Esophagus muscularis mucosa (tissue), 4 donors: ENCODE measurements around the gene CCR6.

ENCODE experiments used
- EP300 ChIP-seq: sonication (generic); formaldehyde crosslinking; IDR thresholded peaks from one replicate; pipeline ENCODE4 v1.6.1; 2017; ENCODE audit warnings: antibody characterized with exemption
- POLR2A ChIP-seq: fragments of 450-650 bp; IDR thresholded peaks from one replicate; pipeline ENCODE4 v1.6.1; 2017; ENCODE audit warnings: antibody characterized with exemption, moderate library complexity, mild to moderate bottlenecking, low read depth
- TF ChIP-seq, protein P1 (sequence below), 3 experiments: fragments of 200-600 bp in 2 of 3; fragments of 450-650 bp in 1 of 3; sonication (generic) in 2 of 3; IDR thresholded peaks; one replicate each; pipeline ENCODE4 v1.5.1; 2017 to 2019; ENCODE audit warnings: antibody characterized with exemption in 3 of 3, mild to moderate bottlenecking in 2 of 3, moderate library complexity in 1 of 3

DNA sequence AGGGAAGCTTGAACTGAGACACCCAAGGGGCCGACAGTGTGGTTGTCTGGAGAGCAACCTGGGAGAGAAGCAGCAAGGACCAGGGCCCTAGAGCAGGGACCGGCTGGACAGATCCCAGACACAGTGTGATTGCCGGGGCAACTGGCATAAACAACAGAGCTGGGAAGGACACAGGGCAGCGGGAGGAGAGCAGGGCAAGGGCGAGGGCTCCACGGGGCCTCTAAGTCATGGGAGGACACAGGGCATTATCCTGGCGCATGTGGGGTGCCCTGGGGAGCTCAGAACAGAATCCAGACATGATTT, 31.1 kb upstream of the CCR6 start:
- TF ChIP-seq POLR2A (no peak), EP300 (no peak)
- TF ChIP-seq, protein P1, sequence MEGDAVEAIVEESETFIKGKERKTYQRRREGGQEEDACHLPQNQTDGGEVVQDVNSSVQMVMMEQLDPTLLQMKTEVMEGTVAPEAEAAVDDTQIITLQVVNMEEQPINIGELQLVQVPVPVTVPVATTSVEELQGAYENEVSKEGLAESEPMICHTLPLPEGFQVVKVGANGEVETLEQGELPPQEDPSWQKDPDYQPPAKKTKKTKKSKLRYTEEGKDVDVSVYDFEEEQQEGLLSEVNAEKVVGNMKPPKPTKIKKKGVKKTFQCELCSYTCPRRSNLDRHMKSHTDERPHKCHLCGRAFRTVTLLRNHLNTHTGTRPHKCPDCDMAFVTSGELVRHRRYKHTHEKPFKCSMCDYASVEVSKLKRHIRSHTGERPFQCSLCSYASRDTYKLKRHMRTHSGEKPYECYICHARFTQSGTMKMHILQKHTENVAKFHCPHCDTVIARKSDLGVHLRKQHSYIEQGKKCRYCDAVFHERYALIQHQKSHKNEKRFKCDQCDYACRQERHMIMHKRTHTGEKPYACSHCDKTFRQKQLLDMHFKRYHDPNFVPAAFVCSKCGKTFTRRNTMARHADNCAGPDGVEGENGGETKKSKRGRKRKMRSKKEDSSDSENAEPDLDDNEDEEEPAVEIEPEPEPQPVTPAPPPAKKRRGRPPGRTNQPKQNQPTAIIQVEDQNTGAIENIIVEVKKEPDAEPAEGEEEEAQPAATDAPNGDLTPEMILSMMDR (IDR thresholded peaks at IDR 0.05): no peak
